GM18907 (cell line): Measurements from ENCODE around the gene ADTRP.

Experiments used
- ATAC-seq: cut with Tn5 transposase; IDR thresholded peaks from one replicate; pipeline ENCODE4 v1.9.1; 2021; ENCODE audit warnings: mild to moderate bottlenecking, moderate library complexity; ENCODE audit not compliant: unreplicated experiment

Gene ADTRP

DNA sequence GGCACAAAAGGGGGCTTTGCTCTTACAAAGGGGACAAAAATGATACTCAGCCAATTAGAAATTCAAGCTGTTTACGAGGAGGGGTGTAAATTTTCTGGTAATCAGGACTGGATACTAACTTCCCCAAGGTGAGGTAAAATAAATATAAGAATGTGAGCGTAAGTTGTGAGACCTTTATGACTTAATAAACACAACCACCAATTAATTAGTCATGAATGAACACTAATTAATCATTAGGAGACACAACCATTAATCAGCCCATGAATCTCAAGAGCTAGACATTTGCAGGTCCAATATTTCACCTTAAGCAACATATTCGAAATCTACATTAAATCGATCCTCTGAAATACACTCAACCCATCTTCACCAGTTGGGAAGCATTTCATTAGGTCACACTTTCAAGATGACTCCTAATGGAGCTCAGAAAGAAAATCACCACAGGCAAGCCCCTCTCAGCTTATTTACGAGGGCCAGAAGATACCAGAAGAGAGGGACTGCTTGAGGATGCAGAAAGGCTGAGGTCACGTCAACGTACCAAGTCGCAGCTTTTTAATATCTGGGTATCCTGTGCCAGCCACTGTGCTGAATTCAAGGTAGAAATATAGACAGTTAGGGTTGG lies 2.7 kb downstream of the ADTRP start:
- no peak for ATAC-seq

DNA sequence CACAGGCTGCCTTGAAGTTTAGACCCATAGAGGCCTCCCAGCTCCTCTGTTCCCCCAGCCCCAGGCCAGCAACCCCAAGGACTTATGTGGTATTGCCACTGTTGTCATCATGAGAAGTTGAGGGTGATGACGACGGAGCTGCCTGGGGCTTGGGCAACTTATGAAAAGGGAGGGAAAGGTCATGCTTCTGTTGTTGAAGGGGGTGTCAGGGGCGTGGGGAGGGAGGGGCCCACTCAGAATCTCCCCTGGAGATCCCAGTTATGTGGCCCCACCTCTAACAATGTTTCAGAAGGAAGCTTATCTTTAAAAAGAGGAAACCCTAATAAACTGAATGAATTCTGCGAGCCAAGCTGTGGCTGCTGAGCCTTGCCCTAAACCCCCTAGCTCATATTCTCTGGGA lies 4.2 kb downstream of the ADTRP start:
- ATAC-seq, result no peak

GRCh38 chr6:11773581-11773980 lies 5.0 kb downstream of the ADTRP start:
- no peak for ATAC-seq

GRCh38 chr6:11773013-11773412 lies 5.6 kb downstream of the ADTRP start:
- ATAC-seq, result no peak

DNA sequence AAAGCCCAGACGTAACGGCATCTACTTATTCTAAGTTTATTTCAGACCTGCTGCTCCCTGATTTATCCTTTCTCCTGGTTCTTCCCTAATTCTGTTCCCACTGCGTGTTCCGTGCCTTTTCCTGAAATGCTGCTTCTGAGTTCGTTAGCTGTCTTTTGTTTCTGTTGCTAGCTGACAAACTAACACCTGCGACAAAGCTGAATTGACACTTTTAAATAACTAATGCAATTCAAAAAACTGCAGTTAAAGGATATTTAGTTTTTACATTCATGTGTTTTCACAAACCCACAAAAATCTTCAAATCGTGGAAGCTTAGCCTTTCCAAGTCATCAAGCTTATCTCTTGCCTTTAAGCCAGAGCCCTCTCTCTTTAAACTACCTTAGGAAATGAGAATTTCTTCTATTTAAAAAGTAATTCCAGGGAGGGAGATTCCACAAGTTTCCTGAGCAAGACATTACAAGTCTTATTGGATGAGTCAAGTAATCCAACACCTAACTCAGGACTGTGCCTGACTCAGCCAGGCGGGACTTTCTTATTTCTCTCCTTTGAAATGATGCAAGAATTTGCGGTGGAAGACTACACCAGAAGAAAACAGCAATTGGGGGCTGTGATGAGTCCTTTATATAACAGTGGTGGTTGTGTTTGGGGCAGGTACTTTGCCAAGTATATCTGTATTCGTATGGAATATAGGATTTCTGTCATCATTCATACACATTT lies 6.3 kb downstream of the ADTRP start:
- ATAC-seq, result no peak

DNA sequence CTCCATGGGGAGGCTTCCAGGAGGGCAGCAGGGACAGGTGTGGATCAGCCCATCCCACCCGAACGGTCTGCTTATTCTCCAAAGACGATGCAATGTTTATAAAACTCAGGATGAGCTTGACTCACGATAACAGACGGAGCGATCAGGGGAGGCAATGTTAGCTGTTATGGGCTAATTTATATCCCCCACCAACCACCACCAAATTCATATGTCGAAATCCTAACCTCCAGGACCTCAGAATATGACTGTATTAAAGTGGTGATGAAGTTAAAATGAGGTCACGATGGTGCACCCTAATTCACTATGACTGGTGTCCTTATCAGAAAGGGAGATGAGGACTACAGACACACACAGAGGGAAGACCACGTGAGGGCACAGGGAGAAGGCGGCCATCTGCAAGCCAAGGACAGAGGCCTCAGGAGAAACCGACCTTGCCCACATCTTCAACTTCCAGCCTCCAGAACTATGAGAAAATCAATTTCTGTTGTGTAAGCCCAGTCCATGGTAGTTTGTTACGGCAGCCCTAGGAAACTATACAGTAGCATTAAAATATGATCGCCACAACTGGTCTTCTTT lies 7.0 kb downstream of the ADTRP start:
- no peak for ATAC-seq

DNA sequence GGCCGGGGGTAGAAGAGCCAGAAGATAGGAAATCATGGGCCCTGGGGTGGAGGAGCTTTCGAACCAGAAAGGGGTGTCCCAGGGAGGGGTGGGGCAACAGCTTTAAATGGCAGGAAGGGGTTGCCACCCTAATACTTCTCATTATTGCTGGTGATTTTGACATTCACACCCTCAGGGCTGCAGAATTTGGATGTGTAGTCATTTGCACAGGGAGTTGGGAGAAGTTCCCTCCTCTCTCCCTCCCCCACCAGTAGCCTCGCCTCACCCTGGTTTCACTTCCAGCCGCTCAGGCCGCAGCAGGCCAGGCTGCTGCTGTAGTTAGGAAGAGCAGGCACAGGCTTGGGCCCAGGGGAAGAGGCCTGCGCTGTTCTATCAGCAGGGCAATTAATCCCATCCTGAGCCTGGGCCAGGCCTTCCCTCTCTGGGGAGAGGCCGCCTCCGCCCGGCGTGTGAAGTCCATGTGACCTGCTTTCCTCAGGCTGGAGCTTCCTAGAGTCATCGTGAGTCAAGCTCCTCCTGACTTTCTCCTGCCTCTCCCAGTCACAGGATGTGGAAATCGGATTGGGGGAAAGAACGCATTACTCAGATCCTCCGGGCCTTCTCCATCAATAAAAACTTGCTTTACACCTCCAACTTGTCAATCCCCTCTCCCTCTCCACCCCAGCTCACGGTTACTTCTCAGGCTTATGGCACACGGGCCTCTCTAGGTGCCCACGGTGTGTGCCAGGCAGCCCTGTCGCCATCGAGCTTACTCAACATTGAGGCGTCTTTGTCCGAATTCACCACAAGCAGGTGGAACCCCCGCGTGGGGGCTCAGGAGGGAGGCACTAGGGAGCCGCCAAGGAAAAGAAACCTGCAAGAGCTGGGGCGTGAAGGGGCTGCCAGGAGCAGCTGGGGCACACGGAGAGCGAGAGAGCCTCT lies 7.8 kb downstream of the ADTRP start:
- ATAC-seq, result no peak

- no peak for ATAC-seq
Measured at GRCh38 chr6:11769811-11770545, 8.6 kb downstream of the ADTRP start.

DNA sequence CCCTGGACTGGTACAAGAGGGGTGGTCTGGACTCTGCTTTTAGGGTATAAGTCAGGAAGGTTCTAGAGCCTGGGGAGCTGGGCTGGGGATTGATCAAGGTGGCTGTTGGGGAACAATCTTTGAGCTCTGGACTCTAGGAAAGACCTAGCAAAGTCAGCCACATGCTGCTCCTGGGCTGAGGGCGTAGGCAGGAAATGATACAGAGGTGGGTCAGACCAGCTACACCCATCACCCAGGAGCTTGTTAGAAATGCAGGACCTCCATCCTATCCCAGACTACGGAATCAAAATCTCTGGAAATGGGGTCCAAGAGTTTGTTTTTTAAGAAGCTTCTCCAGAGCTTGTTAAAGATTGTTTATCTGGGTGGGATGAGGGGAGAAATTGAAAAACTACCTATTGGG lies 9.4 kb downstream of the ADTRP start:
- no peak for ATAC-seq

GRCh38 chr6:11767978-11768756 lies 10.4 kb downstream of the ADTRP start:
- no peak for ATAC-seq

- ATAC-seq, result no peak
Measured at GRCh38 chr6:11767458-11767857, 11.1 kb downstream of the ADTRP start.

DNA sequence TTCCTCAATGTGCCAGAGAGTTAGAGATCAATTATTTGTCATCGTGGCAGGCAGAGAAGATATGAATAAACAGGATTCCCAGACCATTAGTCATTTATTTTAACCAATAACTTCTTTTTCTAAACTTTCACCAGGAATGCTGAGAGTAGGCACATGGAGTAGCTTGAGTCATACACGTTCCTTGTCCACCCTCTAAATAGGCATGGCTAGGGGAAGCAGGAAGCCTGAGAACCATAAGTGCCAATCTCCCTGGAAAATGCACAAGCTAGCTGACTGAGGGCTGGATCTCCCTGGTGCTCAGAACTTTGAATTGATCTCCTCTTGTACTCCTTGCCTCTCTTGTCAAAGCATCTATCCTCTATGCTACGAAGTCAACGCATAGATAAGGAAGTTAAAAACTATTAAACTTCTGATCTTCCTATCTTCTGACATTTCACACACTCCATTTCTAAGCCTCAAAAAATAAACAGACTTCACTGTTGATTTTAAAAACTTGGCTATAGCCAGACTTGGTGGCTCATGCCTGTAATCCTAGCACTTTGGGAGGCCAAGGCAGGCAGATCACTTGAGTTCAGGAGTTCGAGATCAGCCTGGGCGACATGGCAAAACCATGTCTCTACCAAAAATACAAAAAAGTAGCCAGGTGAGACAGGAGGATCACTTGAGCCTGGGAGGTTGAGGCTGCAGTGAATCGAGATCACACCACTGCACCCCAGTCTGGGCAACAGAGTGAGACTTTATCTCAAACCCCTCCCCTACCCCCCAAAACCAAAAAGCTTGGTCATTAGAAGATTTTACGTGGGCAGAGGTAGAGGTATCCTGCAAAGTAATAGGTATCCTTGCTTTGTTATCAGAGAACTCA lies 11.8 kb downstream of the ADTRP start:
- ATAC-seq, result no peak

DNA sequence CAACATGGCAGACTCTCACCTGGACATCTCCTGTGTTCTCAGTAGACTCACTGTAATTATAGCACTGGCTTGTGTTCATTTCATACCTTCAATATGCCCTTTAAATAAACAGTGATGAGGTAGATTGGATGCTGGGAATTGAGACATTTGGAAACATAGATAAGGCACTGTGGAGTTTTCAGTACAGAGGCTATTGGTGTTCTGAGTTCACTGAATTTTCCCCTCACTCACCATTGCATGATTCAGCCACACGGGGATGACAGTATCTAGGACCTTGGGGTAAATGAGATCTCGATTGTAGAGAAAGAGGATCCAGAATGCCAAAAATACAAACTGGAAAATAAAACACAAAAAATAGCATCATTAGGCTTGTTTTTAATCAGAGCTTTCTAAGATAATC lies 12.6 kb downstream of the ADTRP start:
- no peak for ATAC-seq

DNA sequence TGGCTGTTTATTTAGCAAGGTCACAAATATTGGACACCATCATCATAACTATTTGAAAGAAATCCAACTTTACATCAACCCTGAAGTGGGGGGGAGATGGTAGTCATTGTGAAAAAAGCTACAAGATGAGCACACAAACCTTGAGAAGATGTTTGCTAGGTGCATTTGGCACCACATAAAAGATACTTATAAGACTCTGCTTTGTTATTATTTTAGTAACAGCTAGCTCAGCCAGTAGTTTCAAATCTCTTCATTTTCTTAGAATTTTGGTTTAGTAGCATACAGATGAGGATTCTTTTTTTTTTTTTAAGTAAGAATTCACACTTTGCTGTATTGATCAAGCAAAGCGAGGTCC lies 14.4 kb downstream of the ADTRP start:
- no peak for ATAC-seq

DNA sequence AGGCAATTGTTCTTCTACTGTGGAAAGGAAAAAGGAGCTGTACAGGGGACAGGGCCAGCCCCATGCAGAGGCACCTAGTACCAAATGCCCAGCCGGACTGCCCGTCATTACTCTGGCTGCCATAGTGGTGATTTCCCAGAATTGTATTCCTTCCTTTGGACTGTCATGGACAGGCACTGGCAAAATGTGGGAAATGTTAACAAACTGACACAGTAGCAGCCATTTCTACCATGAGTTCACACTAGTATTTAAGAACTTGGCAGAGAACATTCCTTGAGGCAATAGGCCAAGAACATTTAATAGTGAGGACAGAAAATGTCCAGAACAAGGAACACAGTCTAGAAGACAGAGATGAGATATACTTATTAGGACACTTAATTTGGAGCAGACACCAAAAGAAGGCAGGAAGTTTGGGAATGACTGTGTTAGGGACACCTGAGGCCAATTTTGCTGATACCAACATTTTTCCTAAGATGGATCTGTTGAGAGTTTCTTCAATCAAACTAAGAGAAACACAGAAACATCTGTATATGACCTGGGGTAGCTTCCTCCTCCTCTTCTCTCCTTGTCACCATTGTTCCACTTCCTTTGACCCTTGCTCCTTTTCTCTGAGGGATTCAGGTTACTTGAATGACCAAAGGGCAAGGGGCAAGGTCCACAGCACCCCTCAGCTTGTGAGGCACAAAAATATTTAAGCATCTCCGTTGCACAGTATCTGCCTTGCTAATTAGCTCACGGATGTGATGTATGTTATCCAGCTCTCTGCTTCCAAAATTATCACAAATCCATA lies 14.9 kb downstream of the ADTRP start:
- ATAC-seq, result no peak

- no peak for ATAC-seq
Measured at GRCh38 chr6:11762794-11763459, 15.7 kb downstream of the ADTRP start.

DNA sequence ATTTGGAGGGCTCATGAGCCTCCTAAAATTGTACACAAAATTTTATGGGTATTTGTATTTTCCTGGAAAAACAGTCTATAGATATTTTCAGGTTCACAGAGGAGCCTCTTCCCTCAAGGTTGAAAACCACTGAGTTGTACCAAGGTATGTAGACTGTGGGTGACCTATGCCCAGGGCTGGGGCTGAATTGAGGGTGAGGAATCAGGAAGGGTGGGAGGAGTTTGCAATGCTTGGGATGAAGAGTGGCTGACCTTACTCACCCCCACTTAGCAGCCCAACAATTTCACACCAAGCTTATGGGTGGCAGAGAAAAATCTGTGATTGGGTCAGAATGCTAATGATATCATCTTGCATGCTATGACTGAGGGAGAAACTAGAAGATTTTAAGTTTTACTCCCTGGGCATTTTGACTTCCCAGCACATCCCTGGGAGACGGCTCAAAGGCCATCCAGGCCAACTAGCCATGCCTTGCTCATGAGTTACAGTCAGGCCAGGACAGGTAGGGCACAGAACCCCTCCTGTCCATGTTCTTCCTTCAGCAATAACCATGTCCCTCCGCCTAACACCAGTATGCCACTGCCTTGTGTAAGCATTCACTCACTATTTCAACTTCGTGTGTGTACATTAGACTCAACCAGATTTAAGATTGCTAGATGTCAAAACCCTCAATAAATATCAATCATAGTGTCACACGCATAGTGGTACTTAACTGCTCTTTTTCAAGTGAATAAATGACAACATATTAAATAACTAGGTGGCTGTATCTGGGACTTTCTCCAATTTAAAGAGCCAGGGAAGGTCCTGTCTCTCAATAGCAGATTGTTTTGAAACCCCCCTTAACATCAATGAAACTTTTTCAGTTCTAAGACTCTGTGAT lies 16.6 kb downstream of the ADTRP start:
- no peak for ATAC-seq
